ENCODE measurements around the gene EPHA7.

The EPHA7 gene

GRCh38 chr6:93307505-93308409, 111.6 kb downstream of the EPHA7 start:
- Histone ChIP-seq H3K36me3 (ENCODE audit: control insufficient read depth, insufficient read depth, low read length) (no peaks in the 10 kb centered on the region), H3K4me3 (ENCODE audit: low read depth, low read length) (no peak overlapping the region), H3K9me3 (ENCODE audit: control insufficient read depth, low read length) (no peaks in the 10 kb centered on the region), H3K79me2 (peaks cover 32% of the 10 kb centered on the region), H3K27ac (no peak overlapping the region), H3K9ac (no peak overlapping the region), H3K4me2 (ENCODE audit: low read length) (no peak overlapping the region), H3K27me3 (ENCODE audit: control insufficient read depth, insufficient read depth, low read length) (no peaks in the 10 kb centered on the region), H3K4me1 (peaks cover 17% of the 10 kb centered on the region), H2AFZ (no peak overlapping the region)
- no peak for TF ChIP-seq CTCF (IDR thresholded peaks at IDR 0.05)

GRCh38 chr6:93305088-93305487, 114.3 kb downstream of the EPHA7 start:
- H3K27me3 ChIP-seq (ENCODE audit: control insufficient read depth, insufficient read depth, low read length), result no peaks in the 10 kb centered on the region
- peaks cover 36% of the 10 kb centered on the region for H3K79me2 ChIP-seq

GRCh38 chr6:93304505-93304904, 114.9 kb downstream of the EPHA7 start:
- H3K4me3 ChIP-seq (ENCODE audit: low read depth, low read length), result no peak overlapping the region
- H3K27me3 ChIP-seq (ENCODE audit: control insufficient read depth, insufficient read depth, low read length), result no peaks in the 10 kb centered on the region
- H3K9me3 ChIP-seq (ENCODE audit: control insufficient read depth, low read length), result no peaks in the 10 kb centered on the region
- peak overlapping the region; percentile 1 for H3K27ac ChIP-seq
- no peak overlapping the region for H3K9ac ChIP-seq
- H3K36me3 ChIP-seq (ENCODE audit: control insufficient read depth, insufficient read depth, low read length), result no peaks in the 10 kb centered on the region
- H3K4me1 ChIP-seq, result peaks cover 18% of the 10 kb centered on the region
- H3K79me2 ChIP-seq, result peaks cover 41% of the 10 kb centered on the region
- H2AFZ ChIP-seq, result no peak overlapping the region
- TF ChIP-seq CTCF (IDR thresholded peaks at IDR 0.05), result no peak
- no peak overlapping the region for H3K4me2 ChIP-seq (ENCODE audit: low read length)

More at GRCh38 chr6:93305088-93305487, 114.3 kb downstream of the EPHA7 start:
- no peaks in the 10 kb centered on the region for H3K9me3 ChIP-seq (ENCODE audit: control insufficient read depth, low read length)
- no peaks in the 10 kb centered on the region for H3K36me3 ChIP-seq (ENCODE audit: control insufficient read depth, insufficient read depth, low read length)
- no peak overlapping the region for H3K9ac ChIP-seq
- no peak overlapping the region for H3K4me2 ChIP-seq (ENCODE audit: low read length)
- H3K4me1 ChIP-seq, result peaks cover 18% of the 10 kb centered on the region
- no peak overlapping the region for H3K27ac ChIP-seq
- H2AFZ ChIP-seq, result no peak overlapping the region
- TF ChIP-seq CTCF (IDR thresholded peaks at IDR 0.05), result no peak
- H3K4me3 ChIP-seq (ENCODE audit: low read depth, low read length), result no peak overlapping the region

GRCh38 chr6:93300661-93301060, 118.7 kb downstream of the EPHA7 start:
- no peak overlapping the region for H3K4me3 ChIP-seq (ENCODE audit: low read depth, low read length)

More at GRCh38 chr6:93300661-93301060, 118.7 kb downstream of the EPHA7 start:
- no peak for TF ChIP-seq CTCF (IDR thresholded peaks at IDR 0.05)
- Histone ChIP-seq H3K4me2 (ENCODE audit: low read length) (no peak overlapping the region), H3K9me3 (ENCODE audit: control insufficient read depth, low read length) (no peaks in the 10 kb centered on the region), H3K9ac (no peak overlapping the region), H3K79me2 (peaks cover 33% of the 10 kb centered on the region), H3K27ac (no peak overlapping the region), H3K27me3 (ENCODE audit: control insufficient read depth, insufficient read depth, low read length) (no peaks in the 10 kb centered on the region), H2AFZ (no peak overlapping the region), H3K36me3 (ENCODE audit: control insufficient read depth, insufficient read depth, low read length) (no peaks in the 10 kb centered on the region), H3K4me1 (peaks cover 16% of the 10 kb centered on the region)

Measured in parathyroid adenoma (tissue), 2 donors.